ENCODE measurements around the gene MYH7. TPM values are rescaled to one million over a fixed set of nuclear protein-coding genes. Genes with fewer than 3 reads are reported as not detected.
"Not testable (repeated sequence)": the region's sequence is repeated elsewhere in the genome, so short reads cannot be mapped to it uniquely, and the experiment has no call there.

MYH7 gene
- polyA plus RNA-seq, 1 donor from 2014 or later = 0.12 TPM

DNA sequence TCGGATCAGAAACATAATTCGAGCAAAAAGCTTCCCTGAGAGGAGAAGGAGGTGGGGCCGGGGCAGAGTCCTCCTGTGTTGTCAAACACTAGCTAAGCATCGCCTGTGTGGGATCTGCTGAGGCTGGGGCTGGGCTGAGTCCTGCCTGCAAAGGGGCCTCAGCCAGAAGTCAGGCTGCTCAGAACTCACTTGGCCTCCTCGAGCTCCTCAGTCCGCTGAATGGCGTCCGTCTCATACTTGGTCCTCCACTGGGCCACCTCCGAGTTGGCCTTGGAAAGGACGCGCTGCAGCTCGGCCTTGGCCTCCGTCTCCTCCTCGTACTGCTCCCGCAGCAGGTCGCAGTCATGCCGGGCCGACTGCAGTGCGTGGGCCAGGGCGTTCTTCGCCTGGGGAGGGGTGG lies 17.4 kb downstream of the MYH7 start:
- Histone ChIP-seq H3K27me3 (ENCODE audit: insufficient read depth, low read depth, low read length) (no peaks in the 10 kb centered on the region), H3K4me3 (ENCODE audit: low read length) (no peak overlapping the region), H3K9ac (ENCODE audit: low read length) (no peak overlapping the region), H3K4me2 (ENCODE audit: low read length) (no peak overlapping the region), H3F3A (ENCODE audit: insufficient read depth, low read length, poor library complexity, severe bottlenecking) (no peaks in the 10 kb centered on the region), H3K79me2 (replicated peaks; ENCODE audit: insufficient read depth, low read length) (no peaks in the 10 kb centered on the region), H3K9me2 (ENCODE audit: insufficient read depth, low read length) (no peaks in the 10 kb centered on the region), H4K20me1 (ENCODE audit: insufficient read depth) (no peaks in the 10 kb centered on the region), H3K27ac (ENCODE audit: low read length) (no peak overlapping the region), H2AFZ (ENCODE audit: low read depth, low read length) (no peak overlapping the region), H3K36me3 (ENCODE audit: insufficient read depth, low read length) (no peaks in the 10 kb centered on the region), H3K9me3 (ENCODE audit: low read length) (no peaks in the 10 kb centered on the region)
- TF ChIP-seq, protein P1, sequence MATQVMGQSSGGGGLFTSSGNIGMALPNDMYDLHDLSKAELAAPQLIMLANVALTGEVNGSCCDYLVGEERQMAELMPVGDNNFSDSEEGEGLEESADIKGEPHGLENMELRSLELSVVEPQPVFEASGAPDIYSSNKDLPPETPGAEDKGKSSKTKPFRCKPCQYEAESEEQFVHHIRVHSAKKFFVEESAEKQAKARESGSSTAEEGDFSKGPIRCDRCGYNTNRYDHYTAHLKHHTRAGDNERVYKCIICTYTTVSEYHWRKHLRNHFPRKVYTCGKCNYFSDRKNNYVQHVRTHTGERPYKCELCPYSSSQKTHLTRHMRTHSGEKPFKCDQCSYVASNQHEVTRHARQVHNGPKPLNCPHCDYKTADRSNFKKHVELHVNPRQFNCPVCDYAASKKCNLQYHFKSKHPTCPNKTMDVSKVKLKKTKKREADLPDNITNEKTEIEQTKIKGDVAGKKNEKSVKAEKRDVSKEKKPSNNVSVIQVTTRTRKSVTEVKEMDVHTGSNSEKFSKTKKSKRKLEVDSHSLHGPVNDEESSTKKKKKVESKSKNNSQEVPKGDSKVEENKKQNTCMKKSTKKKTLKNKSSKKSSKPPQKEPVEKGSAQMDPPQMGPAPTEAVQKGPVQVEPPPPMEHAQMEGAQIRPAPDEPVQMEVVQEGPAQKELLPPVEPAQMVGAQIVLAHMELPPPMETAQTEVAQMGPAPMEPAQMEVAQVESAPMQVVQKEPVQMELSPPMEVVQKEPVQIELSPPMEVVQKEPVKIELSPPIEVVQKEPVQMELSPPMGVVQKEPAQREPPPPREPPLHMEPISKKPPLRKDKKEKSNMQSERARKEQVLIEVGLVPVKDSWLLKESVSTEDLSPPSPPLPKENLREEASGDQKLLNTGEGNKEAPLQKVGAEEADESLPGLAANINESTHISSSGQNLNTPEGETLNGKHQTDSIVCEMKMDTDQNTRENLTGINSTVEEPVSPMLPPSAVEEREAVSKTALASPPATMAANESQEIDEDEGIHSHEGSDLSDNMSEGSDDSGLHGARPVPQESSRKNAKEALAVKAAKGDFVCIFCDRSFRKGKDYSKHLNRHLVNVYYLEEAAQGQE (IDR thresholded peaks at IDR 0.05; ENCODE audit: borderline replicate concordance) = no peak
- no peak for TF ChIP-seq TAF1 (IDR thresholded peaks at IDR 0.05; ENCODE audit: low read depth)
- TF ChIP-seq MXI1 (conservative IDR thresholded peaks at IDR 0.05; ENCODE audit: poor library complexity, severe bottlenecking) = no peak
- TF ChIP-seq POLR2AphosphoS5 (IDR thresholded peaks at IDR 0.05) = no peak
- TF ChIP-seq SMC3 (conservative IDR thresholded peaks at IDR 0.05; ENCODE audit: poor library complexity) = no peak
- TF ChIP-seq EP300 (conservative IDR thresholded peaks at IDR 0.05; ENCODE audit: poor library complexity, severe bottlenecking) = no peak
- TF ChIP-seq EZH2 (IDR thresholded peaks at IDR 0.05; ENCODE audit: borderline replicate concordance, insufficient read depth, low read length, poor library complexity, severe bottlenecking) = no peak
- TF ChIP-seq RAD21 (conservative IDR thresholded peaks at IDR 0.05) = no peak

DNA sequence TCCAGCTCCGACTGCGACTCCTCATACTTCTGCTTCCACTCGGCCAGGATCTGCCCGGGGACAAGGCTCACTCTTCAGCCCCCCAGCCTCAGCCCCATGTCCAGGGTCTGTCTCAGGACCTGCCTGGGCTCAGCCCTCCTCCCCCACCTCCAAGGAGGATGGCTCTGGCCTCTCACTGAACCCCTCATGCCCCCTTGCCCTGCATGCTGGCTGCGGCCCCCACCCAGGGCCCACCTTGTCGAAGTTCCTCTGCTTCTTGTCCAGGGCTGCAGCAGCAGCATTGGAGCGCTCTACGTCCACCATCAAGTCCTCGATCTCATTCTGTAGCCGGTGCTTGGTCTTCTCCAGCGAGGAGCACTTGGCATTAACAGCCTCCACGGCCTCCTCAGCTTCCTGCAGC lies 18.2 kb downstream of the MYH7 start:
- H3K27me3 ChIP-seq (ENCODE audit: insufficient read depth, low read depth, low read length); H3K9me3 ChIP-seq (ENCODE audit: low read length); H3K4me2 ChIP-seq (ENCODE audit: low read length); H4K20me1 ChIP-seq (ENCODE audit: insufficient read depth); H3K4me3 ChIP-seq (ENCODE audit: low read length); H2AFZ ChIP-seq (ENCODE audit: low read depth, low read length); H3K9me2 ChIP-seq (ENCODE audit: insufficient read depth, low read length); H3K36me3 ChIP-seq (ENCODE audit: insufficient read depth, low read length); H3K79me2 ChIP-seq (replicated peaks; ENCODE audit: insufficient read depth, low read length); H3K9ac ChIP-seq (ENCODE audit: low read length); H3F3A ChIP-seq (ENCODE audit: insufficient read depth, low read length, poor library complexity, severe bottlenecking); H3K27ac ChIP-seq (ENCODE audit: low read length): not testable (repeated sequence)

DNA sequence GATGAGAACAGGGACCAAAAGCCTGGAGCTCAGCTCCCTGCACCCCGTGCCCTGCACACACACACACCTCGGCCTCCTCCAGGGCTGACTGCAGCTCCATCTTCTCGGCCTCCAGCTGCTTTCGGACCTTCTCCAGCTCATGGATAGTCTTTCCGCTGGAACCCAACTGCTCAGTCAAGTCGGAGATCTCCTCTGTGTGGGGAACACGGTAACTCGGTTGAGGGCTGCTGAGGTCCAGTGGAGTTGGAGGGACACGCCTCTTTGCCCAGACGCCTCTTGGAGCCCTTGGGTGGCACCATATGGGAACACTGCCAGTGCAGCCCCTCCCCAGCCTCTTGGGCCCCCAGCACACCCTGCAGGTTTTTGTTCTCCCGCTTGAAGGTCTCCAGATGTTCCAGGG lies 18.7 kb downstream of the MYH7 start:
- Histone ChIP-seq H3F3A (ENCODE audit: insufficient read depth, low read length, poor library complexity, severe bottlenecking) (no peaks in the 10 kb centered on the region), H3K79me2 (replicated peaks; ENCODE audit: insufficient read depth, low read length) (no peaks in the 10 kb centered on the region), H3K9me3 (ENCODE audit: low read length) (no peaks in the 10 kb centered on the region), H3K36me3 (ENCODE audit: insufficient read depth, low read length) (no peaks in the 10 kb centered on the region), H3K9me2 (ENCODE audit: insufficient read depth, low read length) (no peaks in the 10 kb centered on the region), H2AFZ (ENCODE audit: low read depth, low read length) (no peak overlapping the region), H3K9ac (ENCODE audit: low read length) (peak overlapping the region; percentile 34), H3K27ac (ENCODE audit: low read length) (peak overlapping the region; percentile 60), H3K4me3 (ENCODE audit: low read length) (peak overlapping the region; percentile 21), H3K4me2 (ENCODE audit: low read length) (no peak overlapping the region), H4K20me1 (ENCODE audit: insufficient read depth) (no peaks in the 10 kb centered on the region), H3K27me3 (ENCODE audit: insufficient read depth, low read depth, low read length) (no peaks in the 10 kb centered on the region)
- TF ChIP-seq, protein P2, sequence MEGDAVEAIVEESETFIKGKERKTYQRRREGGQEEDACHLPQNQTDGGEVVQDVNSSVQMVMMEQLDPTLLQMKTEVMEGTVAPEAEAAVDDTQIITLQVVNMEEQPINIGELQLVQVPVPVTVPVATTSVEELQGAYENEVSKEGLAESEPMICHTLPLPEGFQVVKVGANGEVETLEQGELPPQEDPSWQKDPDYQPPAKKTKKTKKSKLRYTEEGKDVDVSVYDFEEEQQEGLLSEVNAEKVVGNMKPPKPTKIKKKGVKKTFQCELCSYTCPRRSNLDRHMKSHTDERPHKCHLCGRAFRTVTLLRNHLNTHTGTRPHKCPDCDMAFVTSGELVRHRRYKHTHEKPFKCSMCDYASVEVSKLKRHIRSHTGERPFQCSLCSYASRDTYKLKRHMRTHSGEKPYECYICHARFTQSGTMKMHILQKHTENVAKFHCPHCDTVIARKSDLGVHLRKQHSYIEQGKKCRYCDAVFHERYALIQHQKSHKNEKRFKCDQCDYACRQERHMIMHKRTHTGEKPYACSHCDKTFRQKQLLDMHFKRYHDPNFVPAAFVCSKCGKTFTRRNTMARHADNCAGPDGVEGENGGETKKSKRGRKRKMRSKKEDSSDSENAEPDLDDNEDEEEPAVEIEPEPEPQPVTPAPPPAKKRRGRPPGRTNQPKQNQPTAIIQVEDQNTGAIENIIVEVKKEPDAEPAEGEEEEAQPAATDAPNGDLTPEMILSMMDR (IDR thresholded peaks at IDR 0.05; ENCODE audit: poor library complexity, severe bottlenecking) = no peak
- no peak for TF ChIP-seq SMC3 (conservative IDR thresholded peaks at IDR 0.05; ENCODE audit: poor library complexity)
- TF ChIP-seq, protein P1 (IDR thresholded peaks at IDR 0.05; ENCODE audit: borderline replicate concordance) = no peak
- TF ChIP-seq RAD21 (conservative IDR thresholded peaks at IDR 0.05) = no peak
- no peak for TF ChIP-seq EZH2 (IDR thresholded peaks at IDR 0.05; ENCODE audit: borderline replicate concordance, insufficient read depth, low read length, poor library complexity, severe bottlenecking)
- TF ChIP-seq EP300 (conservative IDR thresholded peaks at IDR 0.05; ENCODE audit: poor library complexity, severe bottlenecking) = no peak

All from neural cell (in vitro differentiated cells).